Uterus (tissue), 2 donors: ENCODE data around the gene TWNK.

ENCODE experiments used
- POLR2A ChIP-seq, 2 donors: fragments of 450-650 bp; IDR thresholded peaks; one replicate each; pipeline ENCODE4 v1.6.1; 2016; ENCODE audit warnings: antibody characterized with exemption in 2 of 2, mild to moderate bottlenecking in 1 of 2, moderate library complexity in 1 of 2
- TF ChIP-seq, protein P1 (sequence below), 4 experiments: fragments of 200-600 bp in 2 of 4; fragments of 450-650 bp in 2 of 4; sonication (generic) in 2 of 4; IDR thresholded peaks; one replicate each; pipeline ENCODE4 v1.5.1; 2016 to 2019; ENCODE audit warnings: antibody characterized with exemption in 4 of 4, mild to moderate bottlenecking in 2 of 4, moderate library complexity in 1 of 4

DNA sequence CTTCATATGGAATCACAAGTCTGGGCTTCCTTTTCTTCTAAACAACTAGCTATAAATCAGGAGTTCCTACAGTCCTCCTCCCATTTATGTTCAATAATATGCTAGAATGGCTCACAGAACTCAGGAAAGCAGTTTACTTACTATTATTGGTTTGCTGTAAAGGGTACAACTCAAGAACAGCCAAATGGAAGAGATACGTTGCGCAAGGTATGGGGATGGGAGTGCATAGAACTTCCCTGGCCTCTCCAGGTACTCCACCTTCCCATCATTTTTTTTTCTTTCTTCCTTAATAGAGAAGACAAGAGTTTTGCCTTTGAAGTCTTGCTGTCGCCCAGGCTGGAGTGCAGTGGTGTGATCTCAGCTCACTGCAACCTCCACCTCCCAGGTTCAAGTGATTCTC lies 45.1 kb upstream of the TWNK start:
- TF ChIP-seq, protein P1, sequence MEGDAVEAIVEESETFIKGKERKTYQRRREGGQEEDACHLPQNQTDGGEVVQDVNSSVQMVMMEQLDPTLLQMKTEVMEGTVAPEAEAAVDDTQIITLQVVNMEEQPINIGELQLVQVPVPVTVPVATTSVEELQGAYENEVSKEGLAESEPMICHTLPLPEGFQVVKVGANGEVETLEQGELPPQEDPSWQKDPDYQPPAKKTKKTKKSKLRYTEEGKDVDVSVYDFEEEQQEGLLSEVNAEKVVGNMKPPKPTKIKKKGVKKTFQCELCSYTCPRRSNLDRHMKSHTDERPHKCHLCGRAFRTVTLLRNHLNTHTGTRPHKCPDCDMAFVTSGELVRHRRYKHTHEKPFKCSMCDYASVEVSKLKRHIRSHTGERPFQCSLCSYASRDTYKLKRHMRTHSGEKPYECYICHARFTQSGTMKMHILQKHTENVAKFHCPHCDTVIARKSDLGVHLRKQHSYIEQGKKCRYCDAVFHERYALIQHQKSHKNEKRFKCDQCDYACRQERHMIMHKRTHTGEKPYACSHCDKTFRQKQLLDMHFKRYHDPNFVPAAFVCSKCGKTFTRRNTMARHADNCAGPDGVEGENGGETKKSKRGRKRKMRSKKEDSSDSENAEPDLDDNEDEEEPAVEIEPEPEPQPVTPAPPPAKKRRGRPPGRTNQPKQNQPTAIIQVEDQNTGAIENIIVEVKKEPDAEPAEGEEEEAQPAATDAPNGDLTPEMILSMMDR (IDR thresholded peaks at IDR 0.05) = no peak
- TF ChIP-seq POLR2A (IDR thresholded peaks at IDR 0.05) = no peak
